Panc1 (cell line): ENCODE data around the gene ADGRV1.

Experiments
- CTCF ChIP-seq: fragments of 450-650 bp; IDR thresholded peaks from 2 replicates; pipeline ENCODE4 v1.5.1; 2017; ENCODE audit warnings: mild to moderate bottlenecking
- POLR2AphosphoS5 ChIP-seq: IDR thresholded peaks from 2 replicates; pipeline ENCODE4 v1.6.1; 2012; ENCODE audit warnings: mild to moderate bottlenecking, low read depth, low read length, moderate library complexity
- REST ChIP-seq, 2 experiments: IDR thresholded peaks; 2 replicates each; pipeline ENCODE4 v1.6.1; 2011 to 2012; ENCODE audit warnings: low read depth in 2 of 2, control low read depth in 1 of 2, low read length in 1 of 2, mild to moderate bottlenecking in 1 of 2, moderate library complexity in 1 of 2; ENCODE audit not compliant: insufficient read depth in 1 of 2
- TCF7L2 ChIP-seq: IDR thresholded peaks from 2 replicates; pipeline ENCODE4 v1.6.1; 2011; ENCODE audit warnings: mild to moderate bottlenecking, low read depth, low read length, inconsistent platforms

GRCh38 chr5:90888511-90889324 is 330.1 kb downstream of the ADGRV1 start:
- TF ChIP-seq CTCF (no peak), REST (IDR thresholded peaks at IDR 0.05; ENCODE audit: insufficient read depth in 1 of 2, low read depth in 2 of 2, low read length in 1 of 2) (no peak), TCF7L2 (no peak), POLR2AphosphoS5 (no peak)
